ENCODE results near the gene ATL1.
"Not testable (repeated sequence)": the region's sequence is repeated elsewhere in the genome, so short reads cannot be mapped to it uniquely, and the experiment has no call there.

The ATL1 gene

DNA sequence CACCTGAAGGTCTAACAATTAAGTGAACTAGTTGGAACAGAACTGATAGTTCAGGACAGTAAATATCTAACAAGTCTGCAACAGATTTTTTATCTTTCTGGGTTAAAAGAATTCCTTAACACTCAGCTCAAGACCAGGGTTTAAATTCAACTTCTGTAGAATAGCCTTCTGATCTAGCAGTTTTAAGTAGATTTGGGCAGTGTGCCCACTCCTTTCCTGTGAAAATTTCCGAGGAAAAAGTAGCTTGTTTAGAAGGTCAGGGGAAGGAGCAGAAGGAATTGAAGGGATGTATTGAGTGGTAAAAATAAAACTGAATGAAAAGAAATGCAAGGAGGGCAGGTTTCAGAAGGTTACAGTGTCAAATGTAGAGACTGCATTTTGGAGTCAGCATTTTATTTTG is 45.8 kb downstream of the ATL1 start:
- no peak for DNase-seq

GRCh38 chr14:50606468-50606867 is 46.5 kb downstream of the ATL1 start:
- DNase-seq: no peak

GRCh38 chr14:50607181-50607580 is 47.2 kb downstream of the ATL1 start:
- DNase-seq: no peak

GRCh38 chr14:50607761-50608160 is 47.8 kb downstream of the ATL1 start:
- no peak for DNase-seq

DNA sequence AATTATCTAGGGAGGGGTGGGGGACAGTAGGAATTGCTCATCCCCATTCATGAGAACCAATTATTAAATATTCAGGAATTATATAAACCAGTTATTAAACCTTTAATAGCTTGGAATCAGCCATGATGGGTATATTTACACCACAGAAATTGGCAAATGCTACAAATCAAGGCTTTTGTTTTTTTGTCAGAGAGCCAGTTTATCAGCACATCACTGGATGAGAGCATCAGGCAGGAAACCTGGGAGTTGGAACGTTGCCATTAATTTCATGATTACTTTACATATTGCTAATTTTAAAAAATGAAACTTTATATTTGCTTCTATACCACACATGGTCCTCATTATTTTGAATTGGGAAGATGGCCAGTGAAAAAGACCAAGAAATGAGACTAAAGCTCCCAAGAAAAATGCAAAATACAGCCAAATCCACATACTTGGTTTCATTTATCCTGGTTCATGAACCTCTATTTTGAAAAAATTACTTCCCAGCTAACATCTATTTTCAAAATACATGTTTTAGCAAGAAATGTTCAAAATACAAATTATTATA is 48.4 kb downstream of the ATL1 start:
- DNase-seq: no peak

- DNase-seq: no peak
Observed at GRCh38 chr14:50610465-50610864, 50.5 kb downstream of the ATL1 start.

DNA sequence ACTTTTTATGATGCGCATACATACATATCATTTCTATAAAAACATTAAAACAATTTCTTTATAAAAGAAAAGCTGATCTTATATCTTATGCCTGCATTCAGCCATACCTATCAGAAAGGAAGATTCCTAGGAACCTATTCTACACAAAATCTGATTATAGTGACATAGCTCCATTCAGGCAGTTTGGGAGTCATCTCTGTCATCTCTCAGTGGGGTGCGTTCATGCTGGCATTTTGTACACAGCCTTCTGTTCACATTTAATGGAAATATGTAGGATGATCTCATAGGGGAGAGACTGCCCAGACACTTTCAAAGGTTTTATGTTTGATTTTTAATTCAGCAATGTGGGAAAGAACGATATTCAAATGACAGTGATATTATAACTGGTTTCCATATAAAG is 52.9 kb downstream of the ATL1 start:
- no peak for DNase-seq

- no peak for DNase-seq
Observed at GRCh38 chr14:50615056-50615455, 55.1 kb downstream of the ATL1 start.

GRCh38 chr14:50615552-50615951 is 55.6 kb downstream of the ATL1 start:
- DNase-seq: no peak

DNA sequence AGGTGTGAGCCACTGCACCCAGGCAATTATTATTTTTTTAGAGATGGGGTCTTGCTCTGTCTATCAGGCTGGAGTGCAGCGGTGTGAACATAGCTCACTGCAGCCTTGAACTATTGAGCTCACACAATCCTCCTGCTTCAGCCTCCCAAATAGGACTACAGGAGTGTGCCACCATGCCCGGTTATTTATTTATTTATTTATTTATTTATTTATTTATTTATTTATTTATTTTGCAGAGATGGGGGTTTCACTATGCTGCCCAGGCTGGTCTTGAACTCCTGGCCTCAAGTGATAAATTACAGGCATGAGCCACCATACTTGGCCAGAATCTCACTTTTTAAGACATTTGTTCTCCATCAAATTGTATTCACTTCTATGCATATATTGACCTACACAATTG is 56.3 kb downstream of the ATL1 start:
- DNase-seq: no peak

GRCh38 chr14:50619569-50620141 is 59.7 kb downstream of the ATL1 start:
- DNase-seq: peak; percentile 5

DNA sequence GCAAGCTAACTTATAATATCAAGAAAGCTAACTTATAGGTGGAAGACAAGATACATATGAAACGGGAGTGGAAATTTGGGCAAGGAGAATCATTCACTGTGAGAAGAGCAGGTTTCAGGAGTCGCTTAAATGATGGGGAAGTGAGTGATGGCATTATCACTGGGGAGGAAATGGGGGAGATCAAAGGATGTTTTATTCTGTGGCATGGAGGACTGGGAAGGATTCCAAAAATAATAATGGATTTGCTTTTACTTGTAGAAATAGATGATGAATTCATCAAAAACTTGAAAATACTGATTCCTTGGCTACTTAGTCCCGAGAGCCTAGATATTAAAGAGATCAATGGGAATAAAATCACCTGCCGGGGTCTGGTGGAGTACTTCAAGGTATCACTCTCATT is 60.4 kb downstream of the ATL1 start:
- no peak for DNase-seq

- DNase-seq: no peak
Observed at GRCh38 chr14:50622978-50623377, 63.0 kb downstream of the ATL1 start.

DNA sequence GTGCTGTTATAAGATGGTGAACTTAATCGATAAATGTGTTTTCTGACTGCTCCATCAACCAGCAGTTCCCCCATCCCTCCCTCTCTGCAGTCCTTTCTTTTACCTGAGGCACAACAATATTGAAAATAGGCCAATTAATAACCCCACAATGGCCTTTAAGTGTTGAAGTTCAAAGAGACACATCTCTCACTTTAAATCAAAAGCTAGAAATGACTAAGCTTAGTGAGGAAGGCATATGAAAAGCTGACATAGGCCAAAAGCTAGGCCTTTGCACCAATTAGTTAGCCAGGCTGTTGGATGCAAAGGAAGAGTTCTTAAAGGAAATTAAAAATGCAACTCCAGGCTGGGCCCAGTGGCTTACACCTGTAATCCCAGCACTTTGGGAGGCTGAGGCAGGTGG is 64.5 kb downstream of the ATL1 start:
- no peak for DNase-seq

DNA sequence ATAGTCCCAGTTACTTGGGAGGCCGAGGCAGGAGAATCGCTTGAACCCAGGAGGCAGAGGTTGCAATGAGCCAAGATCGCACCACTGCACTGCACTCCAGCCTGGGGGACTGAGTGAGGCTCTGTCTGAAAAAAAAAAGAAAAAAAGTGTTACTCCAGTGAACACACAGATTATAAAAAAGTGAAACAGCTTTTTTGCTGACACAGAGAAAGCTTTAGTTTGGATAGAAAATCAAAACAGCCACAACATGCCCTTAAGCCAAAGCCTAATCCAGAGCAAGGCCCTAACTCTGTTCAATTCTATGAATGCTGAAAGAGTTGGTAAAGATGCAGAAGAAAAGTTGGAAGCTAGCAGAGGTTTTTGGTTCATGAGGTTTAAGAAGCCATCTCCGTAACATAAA is 65.0 kb downstream of the ATL1 start:
- DNase-seq: not testable (repeated sequence)

GRCh38 chr14:50631408-50631821 is 71.5 kb downstream of the ATL1 start:
- DNase-seq: no peak

DNA sequence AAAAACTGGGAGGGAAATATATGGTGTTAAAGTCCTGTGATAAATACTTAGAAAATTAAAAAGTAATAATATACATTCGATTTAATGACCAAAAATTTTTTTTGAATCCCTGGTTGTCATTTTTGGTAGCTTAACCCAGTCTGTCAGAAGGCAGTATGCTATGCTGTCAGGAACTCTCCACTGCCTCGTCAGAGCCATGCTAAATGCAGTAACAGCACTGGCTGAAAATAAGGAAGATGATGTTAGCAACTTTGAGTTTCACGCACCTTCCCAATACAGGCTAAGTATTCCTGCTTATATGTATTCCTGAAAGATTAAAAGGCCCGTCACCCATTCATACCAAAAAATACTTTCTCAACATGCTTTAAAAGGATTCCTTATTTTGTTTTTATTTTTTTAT is 74.0 kb downstream of the ATL1 start:
- DNase-seq: no peak

- no peak for DNase-seq
Observed at GRCh38 chr14:50635141-50635540, 75.2 kb downstream of the ATL1 start.

DNA sequence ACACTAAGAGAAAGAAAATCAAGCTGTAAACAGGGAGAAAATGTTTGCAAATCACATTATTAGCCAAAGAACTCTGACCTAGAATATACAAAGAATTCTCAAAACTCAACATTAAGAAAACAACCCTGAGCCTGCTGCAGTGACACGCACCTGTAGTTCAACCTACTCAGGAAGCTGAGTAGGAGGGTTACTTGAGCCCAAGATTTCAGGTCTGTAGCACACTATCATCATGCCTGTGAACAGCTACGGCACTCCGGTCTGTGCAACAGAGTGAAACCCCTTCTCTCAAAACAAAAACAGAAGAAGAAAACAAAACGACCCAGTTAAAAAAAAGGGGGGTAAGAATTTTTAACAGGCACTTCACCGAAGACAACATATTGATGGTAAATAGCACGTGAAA is 87.3 kb downstream of the ATL1 start:
- DNase-seq: no peak

- DNase-seq: no peak
Observed at GRCh38 chr14:50647753-50648152, 87.8 kb downstream of the ATL1 start.

DNA sequence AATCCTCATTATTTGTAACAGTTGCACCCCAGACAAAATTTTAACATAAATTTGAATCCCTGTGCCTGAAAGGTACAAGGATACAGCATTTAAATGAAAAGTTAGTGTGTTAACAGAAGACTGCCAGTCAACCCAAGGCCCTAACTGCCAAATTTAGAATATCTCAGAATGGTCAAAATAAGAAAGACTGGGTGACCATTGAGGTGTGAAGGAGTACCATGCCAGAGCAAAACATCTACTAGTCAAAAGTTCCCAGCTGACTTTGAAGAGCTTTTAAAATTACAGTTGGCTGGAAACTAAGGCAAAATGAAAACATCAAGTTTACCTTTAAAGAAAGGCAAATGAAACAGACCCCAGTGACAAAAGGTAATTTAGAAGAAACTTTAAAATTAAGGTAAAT is 89.7 kb downstream of the ATL1 start:
- no peak for DNase-seq

- no peak for DNase-seq
Observed at GRCh38 chr14:50656776-50657175, 96.8 kb downstream of the ATL1 start.

DNA sequence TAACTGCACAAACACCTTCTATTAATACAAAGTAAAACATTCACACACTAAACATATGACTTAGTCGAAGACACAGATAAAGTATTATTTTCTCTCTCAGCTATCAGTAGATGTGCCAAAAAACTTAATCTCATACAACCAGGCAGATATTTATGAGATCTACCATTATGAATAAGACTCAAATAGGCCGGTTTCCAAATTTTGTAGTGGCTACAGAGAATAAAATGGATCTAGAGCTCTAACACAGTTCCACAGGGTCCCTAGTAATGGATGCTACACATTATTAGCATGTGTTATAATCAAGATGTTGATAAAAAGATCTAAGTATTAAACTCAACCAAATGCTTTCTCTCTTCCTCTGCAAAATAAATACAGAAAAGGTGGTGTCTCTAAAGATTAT is 97.8 kb downstream of the ATL1 start:
- DNase-seq: no peak

DNA sequence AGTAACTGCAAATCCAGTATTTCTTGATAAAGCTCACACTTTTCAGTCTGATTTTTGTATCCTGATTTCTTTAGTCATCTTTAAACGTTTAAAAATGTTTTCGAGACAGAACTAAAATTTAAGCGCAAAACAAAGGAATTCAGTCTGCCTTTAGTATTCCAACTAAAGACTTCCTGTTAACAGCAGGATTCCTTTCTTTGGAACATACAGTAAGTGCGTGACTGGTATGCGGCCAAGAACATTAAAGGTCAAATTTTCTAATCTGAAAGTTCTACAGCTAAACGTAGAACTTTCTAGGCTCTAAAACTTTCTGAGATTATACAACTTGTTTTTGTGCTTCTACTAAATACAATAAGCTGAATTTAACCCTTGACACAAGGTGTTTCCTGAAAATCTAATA is 98.3 kb downstream of the ATL1 start:
- DNase-seq: no peak

DNA sequence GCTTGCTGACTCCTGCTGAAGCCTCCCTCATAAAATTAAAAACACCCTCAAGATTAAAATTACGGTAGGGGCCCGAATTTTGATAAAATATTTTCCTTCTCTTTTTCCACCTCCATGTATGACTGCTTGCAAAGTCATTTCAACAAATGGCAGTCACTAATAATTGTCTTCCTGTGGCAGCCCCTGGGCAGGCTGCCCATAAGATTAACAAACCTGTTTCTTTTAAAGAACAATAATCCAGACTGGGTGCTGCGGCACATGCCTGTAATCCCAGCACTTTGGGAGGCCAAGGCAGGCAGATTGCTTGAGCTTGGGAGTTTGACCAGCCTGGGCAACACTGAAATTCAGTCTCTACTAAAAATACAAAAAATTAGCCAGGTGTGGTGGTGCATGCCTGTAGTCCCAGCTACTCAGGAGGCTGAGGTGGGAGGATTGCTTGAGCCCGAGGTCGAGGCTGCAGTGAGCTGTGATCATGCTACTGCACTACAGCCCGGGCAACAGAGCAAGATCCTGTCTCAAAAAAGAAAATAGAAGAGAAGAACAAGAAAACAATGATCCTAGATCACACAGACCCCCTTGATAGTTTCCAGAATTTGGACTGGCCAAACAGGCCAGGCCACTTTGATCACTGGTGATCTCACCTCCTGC is 99.5 kb downstream of the ATL1 start:
- no peak for DNase-seq
